ENCODE results near the gene PCK1. TPM values are rescaled to one million over a fixed set of nuclear protein-coding genes. Genes with fewer than 3 reads are reported as not detected.

The PCK1 gene
- total and polyA plus RNA-seq, 2 of the 13 experiments (the other 11 are each of a cell fraction or from before 2014, with no cell fraction given): 6.5 to 12.6 TPM

- TF ChIP-seq FOXA1 (IDR thresholded peaks at IDR 0.05): no peak
- TF ChIP-seq FOXA1 (CRISPR knock-in tag; IDR thresholded peaks at IDR 0.05): no peak
- TF ChIP-seq, protein P1, sequence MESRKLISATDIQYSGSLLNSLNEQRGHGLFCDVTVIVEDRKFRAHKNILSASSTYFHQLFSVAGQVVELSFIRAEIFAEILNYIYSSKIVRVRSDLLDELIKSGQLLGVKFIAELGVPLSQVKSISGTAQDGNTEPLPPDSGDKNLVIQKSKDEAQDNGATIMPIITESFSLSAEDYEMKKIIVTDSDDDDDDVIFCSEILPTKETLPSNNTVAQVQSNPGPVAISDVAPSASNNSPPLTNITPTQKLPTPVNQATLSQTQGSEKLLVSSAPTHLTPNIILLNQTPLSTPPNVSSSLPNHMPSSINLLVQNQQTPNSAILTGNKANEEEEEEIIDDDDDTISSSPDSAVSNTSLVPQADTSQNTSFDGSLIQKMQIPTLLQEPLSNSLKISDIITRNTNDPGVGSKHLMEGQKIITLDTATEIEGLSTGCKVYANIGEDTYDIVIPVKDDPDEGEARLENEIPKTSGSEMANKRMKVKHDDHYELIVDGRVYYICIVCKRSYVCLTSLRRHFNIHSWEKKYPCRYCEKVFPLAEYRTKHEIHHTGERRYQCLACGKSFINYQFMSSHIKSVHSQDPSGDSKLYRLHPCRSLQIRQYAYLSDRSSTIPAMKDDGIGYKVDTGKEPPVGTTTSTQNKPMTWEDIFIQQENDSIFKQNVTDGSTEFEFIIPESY (CRISPR knock-in tag; IDR thresholded peaks at IDR 0.05): no peak
- no peak for TF ChIP-seq STAT5B (CRISPR knock-in tag; IDR thresholded peaks at IDR 0.05)
- TF ChIP-seq SSRP1 (CRISPR knock-in tag; IDR thresholded peaks at IDR 0.05): peak; percentile 45; the same call in 1 of the 2 replicates
- TF ChIP-seq, protein P2, sequence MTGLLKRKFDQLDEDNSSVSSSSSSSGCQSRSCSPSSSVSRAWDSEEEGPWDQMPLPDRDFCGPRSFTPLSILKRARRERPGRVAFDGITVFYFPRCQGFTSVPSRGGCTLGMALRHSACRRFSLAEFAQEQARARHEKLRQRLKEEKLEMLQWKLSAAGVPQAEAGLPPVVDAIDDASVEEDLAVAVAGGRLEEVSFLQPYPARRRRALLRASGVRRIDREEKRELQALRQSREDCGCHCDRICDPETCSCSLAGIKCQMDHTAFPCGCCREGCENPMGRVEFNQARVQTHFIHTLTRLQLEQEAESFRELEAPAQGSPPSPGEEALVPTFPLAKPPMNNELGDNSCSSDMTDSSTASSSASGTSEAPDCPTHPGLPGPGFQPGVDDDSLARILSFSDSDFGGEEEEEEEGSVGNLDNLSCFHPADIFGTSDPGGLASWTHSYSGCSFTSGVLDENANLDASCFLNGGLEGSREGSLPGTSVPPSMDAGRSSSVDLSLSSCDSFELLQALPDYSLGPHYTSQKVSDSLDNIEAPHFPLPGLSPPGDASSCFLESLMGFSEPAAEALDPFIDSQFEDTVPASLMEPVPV (CRISPR knock-in tag; IDR thresholded peaks at IDR 0.05): no peak
- no peak for TF ChIP-seq ZNF646 (CRISPR knock-in tag; IDR thresholded peaks at IDR 0.05)
- no peak for TF ChIP-seq CENPX (CRISPR knock-in tag; IDR thresholded peaks at IDR 0.05)
- TF ChIP-seq PLRG1 (conservative IDR thresholded peaks at IDR 0.05): no peak
- TF ChIP-seq, protein P3, sequence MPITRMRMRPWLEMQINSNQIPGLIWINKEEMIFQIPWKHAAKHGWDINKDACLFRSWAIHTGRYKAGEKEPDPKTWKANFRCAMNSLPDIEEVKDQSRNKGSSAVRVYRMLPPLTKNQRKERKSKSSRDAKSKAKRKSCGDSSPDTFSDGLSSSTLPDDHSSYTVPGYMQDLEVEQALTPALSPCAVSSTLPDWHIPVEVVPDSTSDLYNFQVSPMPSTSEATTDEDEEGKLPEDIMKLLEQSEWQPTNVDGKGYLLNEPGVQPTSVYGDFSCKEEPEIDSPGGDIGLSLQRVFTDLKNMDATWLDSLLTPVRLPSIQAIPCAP (CRISPR knock-in tag; IDR thresholded peaks at IDR 0.05; ENCODE audit: low read depth): no peak
- no peak for TF ChIP-seq KDM1A (CRISPR knock-in tag; IDR thresholded peaks at IDR 0.05)
- TF ChIP-seq, protein P4, sequence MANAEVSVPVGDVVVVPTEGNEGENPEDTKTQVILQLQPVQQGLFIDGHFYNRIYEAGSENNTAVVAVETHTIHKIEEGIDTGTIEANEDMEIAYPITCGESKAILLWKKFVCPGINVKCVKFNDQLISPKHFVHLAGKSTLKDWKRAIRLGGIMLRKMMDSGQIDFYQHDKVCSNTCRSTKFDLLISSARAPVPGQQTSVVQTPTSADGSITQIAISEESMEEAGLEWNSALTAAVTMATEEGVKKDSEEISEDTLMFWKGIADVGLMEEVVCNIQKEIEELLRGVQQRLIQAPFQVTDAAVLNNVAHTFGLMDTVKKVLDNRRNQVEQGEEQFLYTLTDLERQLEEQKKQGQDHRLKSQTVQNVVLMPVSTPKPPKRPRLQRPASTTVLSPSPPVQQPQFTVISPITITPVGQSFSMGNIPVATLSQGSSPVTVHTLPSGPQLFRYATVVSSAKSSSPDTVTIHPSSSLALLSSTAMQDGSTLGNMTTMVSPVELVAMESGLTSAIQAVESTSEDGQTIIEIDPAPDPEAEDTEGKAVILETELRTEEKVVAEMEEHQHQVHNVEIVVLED (CRISPR knock-in tag; IDR thresholded peaks at IDR 0.05; ENCODE audit: borderline replicate concordance): no peak
These were observed 1.9 kb downstream of the PCK1 start (continued) for GRCh38 chr20:57562541-57563465.
